Esophagus muscularis mucosa (tissue), 3 donors: ENCODE results near the gene TMEM154.

Experiments used
- CTCF ChIP-seq, 3 experiments: fragments of 200-600 bp in 2 of 3; fragments of 450-650 bp in 1 of 3; sonication (generic) in 2 of 3; IDR thresholded peaks; one replicate each; pipeline ENCODE4 v1.5.1; 2017 to 2019; ENCODE audit warnings: antibody characterized with exemption in 3 of 3, mild to moderate bottlenecking in 2 of 3, moderate library complexity in 1 of 3
- POLR2A ChIP-seq: fragments of 450-650 bp; IDR thresholded peaks from one replicate; pipeline ENCODE4 v1.6.1; 2017; ENCODE audit warnings: antibody characterized with exemption, moderate library complexity, mild to moderate bottlenecking, low read depth
- POLR2AphosphoS5 ChIP-seq, 2 donors: sonication (generic); formaldehyde crosslinking; IDR thresholded peaks; one replicate each; pipeline ENCODE4 v1.6.1; 2017; ENCODE audit warnings: antibody characterized with exemption in 2 of 2

- no peak for TF ChIP-seq POLR2A
- no peak for TF ChIP-seq POLR2AphosphoS5 (IDR thresholded peaks at IDR 0.05)
- TF ChIP-seq CTCF (IDR thresholded peaks at IDR 0.05), result no peak
These were observed 4.8 kb upstream of the TMEM154 start for GRCh38 chr4:152684587-152684986.
